PFSK-1 (cell line): Measurements from ENCODE around the gene VTI1B.

Source experiments
- FOXP2 ChIP-seq: optimal IDR thresholded peaks from 2 replicates; pipeline ENCODE3; 2011; ENCODE audit warnings: borderline replicate concordance, control low read depth, inconsistent platforms; ENCODE audit not compliant: insufficient read depth; ENCODE audit errors: extremely low read length, extremely low read depth
- POLR2AphosphoS5 ChIP-seq: IDR thresholded peaks from 2 replicates; pipeline ENCODE4 v1.6.1; 2012; ENCODE audit warnings: low read depth, mild to moderate bottlenecking, control low read depth, low read length, moderate library complexity
- REST ChIP-seq, 2 experiments: IDR thresholded peaks; 2 replicates each; pipeline versions ENCODE4 v1.6.1 to v1.8.0; 2011 to 2012; ENCODE audit warnings: low read depth in 2 of 2, low read length in 2 of 2, control low read depth in 1 of 2, inconsistent platforms in 1 of 2, mild to moderate bottlenecking in 1 of 2, moderate library complexity in 1 of 2; ENCODE audit not compliant: insufficient read depth in 1 of 2
- SIN3A ChIP-seq: IDR thresholded peaks from 2 replicates; pipeline ENCODE4 v1.6.1; 2012; ENCODE audit warnings: mild to moderate bottlenecking, low read length, moderate library complexity, borderline replicate concordance; ENCODE audit not compliant: insufficient read depth
- TAF1 ChIP-seq: IDR thresholded peaks from 2 replicates; pipeline ENCODE4 v1.6.1; 2012; ENCODE audit warnings: low read length, control low read depth, borderline replicate concordance; ENCODE audit not compliant: insufficient read depth

GRCh38 chr14:67652189-67652588 is 22.2 kb downstream of the VTI1B start:
- no peak for TF ChIP-seq POLR2AphosphoS5
- no peak for TF ChIP-seq REST (IDR thresholded peaks at IDR 0.05; ENCODE audit: insufficient read depth in 1 of 2, low read depth in 2 of 2, low read length in 2 of 2)
- TF ChIP-seq SIN3A, result no peak
- no peak for TF ChIP-seq TAF1
- no peak for TF ChIP-seq FOXP2
